GM12875 (cell line): ENCODE data around the gene CUEDC1.

Source experiments
- H3K4me3 ChIP-seq: one replicate; pipeline ENCODE4 v1.5.1; 2011; ENCODE audit warnings: low read depth, low read length, control low read depth
- TF ChIP-seq, protein P1 (sequence below): IDR thresholded peaks from 2 replicates; pipeline ENCODE4 v1.5.1; 2011; ENCODE audit warnings: low read depth, mild to moderate bottlenecking, control low read depth, inconsistent platforms, low read length, moderate library complexity, borderline replicate concordance; ENCODE audit not compliant: insufficient read depth

Gene CUEDC1

DNA sequence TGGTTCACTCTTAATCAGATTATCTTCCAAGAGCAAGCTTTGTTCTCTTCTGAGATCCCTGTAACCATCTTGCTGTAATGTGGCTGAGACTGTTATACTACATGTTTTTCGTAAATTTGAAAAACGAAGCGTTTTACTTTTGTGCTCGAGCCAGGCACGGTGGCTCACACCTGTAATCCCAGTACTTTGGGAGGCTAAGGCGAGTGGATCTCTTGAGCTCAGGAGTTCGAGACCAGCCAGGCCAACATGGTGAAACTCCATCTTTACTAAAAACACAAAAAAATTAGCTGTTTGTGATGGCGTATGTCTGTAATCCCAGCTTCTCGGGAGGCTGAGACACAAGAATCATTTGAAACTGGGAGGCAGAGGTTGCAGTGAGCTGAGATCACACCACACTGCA, 7.8 kb downstream of the CUEDC1 start:
- TF ChIP-seq, protein P1, sequence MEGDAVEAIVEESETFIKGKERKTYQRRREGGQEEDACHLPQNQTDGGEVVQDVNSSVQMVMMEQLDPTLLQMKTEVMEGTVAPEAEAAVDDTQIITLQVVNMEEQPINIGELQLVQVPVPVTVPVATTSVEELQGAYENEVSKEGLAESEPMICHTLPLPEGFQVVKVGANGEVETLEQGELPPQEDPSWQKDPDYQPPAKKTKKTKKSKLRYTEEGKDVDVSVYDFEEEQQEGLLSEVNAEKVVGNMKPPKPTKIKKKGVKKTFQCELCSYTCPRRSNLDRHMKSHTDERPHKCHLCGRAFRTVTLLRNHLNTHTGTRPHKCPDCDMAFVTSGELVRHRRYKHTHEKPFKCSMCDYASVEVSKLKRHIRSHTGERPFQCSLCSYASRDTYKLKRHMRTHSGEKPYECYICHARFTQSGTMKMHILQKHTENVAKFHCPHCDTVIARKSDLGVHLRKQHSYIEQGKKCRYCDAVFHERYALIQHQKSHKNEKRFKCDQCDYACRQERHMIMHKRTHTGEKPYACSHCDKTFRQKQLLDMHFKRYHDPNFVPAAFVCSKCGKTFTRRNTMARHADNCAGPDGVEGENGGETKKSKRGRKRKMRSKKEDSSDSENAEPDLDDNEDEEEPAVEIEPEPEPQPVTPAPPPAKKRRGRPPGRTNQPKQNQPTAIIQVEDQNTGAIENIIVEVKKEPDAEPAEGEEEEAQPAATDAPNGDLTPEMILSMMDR, result no peak
- H3K4me3 ChIP-seq, result no peak overlapping the region

DNA sequence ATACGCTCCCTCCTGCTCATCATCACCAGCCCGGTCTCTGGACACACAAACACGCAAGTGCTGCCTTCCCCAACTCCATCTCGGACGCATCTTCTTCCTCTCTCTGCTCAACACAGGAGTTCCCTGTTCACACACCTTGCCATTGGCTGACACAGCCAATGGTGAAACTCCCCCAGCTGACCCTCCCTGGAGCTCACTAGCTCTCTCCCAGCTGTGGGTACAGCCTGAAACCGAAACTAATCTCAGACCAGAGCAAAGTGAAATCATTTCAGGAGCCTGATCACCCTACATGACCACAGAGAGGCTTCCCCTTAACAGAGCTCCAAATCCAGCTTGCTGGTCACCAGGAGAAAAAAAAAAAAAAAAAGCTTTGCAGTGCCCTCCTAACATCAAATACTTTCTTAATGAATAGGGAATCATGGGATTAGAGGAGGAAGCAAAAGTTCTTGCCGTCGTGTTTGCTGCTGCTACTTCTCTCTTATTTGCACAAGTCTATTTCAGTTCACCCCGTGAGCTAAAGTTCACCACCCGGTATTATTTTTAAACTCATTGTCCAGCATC, 8.3 kb downstream of the CUEDC1 start:
- TF ChIP-seq, protein P1, result no peak
- H3K4me3 ChIP-seq, result no peak overlapping the region

DNA sequence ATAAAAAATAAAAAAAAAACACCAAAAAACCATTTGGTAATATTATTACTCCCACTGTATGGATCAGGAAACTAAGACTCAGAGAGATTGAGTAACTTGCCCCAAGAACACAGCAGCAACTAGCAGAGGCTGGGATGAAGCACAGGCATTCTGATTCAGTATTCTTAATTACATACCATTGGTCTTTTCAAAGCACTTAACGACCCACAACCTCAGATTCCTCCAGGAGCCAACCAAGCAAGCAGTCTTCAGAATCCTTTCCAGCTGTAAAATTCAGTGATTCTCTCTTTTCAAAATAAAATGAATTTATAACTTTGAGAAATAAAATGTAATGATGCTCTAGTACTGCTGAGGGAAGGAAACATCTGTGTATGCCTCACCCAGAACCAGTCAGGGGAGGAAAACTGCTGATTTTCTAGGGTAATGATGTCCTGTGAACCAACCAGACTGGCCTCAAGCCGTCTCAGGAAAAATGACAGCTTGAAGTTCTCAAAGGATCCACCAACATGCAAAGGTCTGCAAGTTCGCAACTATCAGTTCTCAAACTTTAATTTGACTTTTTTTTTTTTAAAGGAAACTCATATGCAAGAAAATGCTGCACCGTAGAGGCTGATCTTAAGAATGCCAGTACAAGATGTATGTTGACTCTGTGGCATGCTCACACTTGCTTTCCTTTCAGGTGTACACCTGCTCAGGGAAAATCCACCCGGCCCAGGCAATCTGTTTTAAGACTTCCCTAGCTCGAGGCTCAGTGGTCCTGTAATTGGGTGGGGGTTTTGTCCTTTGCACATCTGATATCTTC, 9.0 kb downstream of the CUEDC1 start:
- no peak overlapping the region for H3K4me3 ChIP-seq
- TF ChIP-seq, protein P1, result no peak

DNA sequence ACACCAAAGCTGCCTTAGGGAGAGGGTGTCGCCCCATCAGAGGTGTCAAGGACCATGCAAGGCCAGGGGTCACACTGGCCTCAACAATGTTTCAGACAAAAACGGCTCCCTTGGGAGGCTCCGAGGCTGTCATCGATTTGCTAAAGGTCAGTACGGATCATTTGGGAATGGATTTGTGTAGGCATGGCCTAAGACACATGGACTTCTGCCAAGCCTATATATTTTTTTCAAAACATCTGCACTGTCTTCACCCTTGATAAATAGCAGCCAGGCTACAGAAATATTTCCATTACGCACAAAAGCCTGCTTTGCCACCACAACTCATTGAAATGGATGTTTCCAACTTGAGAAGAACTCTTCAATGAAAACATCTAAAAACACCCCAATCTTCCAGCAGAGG, 10.3 kb downstream of the CUEDC1 start:
- TF ChIP-seq, protein P1, result no peak
- no peak overlapping the region for H3K4me3 ChIP-seq

DNA sequence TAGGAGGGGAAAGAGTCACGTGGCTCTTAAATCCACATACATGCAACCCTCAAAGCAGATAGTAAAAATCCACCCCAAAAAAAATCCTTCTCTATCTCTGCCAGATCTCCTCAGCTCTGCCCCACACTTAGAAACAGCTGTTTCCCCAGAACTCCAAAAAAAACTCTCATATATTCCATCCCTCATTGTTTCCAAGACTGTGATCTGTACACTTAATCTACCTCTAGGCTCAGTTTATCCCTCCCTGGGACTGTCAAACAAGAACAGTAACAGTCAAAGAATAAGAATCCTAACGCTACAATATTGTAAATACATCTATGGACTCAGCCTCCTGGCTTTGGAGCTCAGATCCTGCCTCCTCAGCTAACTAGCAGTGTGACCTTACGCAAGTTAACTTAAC, 11.6 kb downstream of the CUEDC1 start:
- no peak overlapping the region for H3K4me3 ChIP-seq
- TF ChIP-seq, protein P1, result no peak

DNA sequence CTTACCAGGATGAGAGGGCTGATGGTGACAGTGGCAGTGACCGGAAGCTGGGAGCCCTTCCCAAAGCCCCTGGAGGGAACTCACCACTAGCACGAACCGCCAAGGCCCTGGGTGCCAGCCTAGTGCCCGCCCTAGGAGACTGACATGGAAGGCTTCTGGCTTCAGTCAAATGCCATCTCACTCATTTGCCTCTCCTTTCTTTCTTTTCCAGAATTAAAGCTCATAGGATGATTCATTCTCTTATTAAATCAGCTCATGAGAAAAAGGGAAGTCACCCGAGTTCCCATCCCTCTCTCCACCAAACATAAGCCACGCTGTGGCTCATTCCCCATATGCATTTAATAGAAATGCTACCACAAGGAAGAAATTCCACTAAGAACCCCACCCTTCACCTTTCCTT, 12.1 kb downstream of the CUEDC1 start:
- no peak overlapping the region for H3K4me3 ChIP-seq
- TF ChIP-seq, protein P1, result no peak
